GM13976 (cell line): ENCODE measurements around the gene ZMIZ1.

Experiments used
- DNase-seq: peaks from one replicate; pipeline ENCODE4 v3.0.0; 2012; ENCODE audit warnings: low spot score
- in situ Hi-C: fragments of 300-500 bp; cut with MboI; formaldehyde crosslinking; loops from one replicate; pipeline ENCODE4 v1.12.0; 2022; ENCODE audit warnings: low sequenced_read_pairs, mixed read lengths, inconsistent platforms; ENCODE audit not compliant: unreplicated experiment
- TF ChIP-seq, protein P1 (sequence below): IDR thresholded peaks from 2 replicates; pipeline ENCODE4 v1.5.1; 2012; ENCODE audit warnings: borderline replicate concordance, mild to moderate bottlenecking; ENCODE audit not compliant: insufficient read depth; ENCODE audit errors: extremely low read depth, missing control alignments, control extremely low read depth

ZMIZ1 gene

DNA sequence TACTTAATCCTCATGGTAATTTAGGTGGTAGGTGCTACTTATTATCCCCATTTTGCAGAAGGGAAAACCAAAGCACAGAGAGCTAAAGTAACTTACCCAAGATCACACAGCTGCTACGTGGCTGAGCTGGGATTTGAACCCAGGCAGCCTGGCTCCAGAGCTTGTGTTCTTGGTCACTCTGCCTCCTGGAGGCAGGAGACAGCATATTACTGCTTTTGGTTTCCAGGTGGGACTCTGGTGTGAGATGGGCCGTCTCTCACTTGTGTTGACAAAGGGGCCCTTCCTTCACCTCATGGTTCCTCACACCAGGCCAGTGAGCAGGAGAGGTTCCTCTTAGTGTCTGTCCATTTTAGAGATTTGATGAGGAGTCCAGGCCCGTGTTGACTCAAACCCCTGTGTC is 198.7 kb downstream of the ZMIZ1 start:
- no peak for DNase-seq
- TF ChIP-seq, protein P1, sequence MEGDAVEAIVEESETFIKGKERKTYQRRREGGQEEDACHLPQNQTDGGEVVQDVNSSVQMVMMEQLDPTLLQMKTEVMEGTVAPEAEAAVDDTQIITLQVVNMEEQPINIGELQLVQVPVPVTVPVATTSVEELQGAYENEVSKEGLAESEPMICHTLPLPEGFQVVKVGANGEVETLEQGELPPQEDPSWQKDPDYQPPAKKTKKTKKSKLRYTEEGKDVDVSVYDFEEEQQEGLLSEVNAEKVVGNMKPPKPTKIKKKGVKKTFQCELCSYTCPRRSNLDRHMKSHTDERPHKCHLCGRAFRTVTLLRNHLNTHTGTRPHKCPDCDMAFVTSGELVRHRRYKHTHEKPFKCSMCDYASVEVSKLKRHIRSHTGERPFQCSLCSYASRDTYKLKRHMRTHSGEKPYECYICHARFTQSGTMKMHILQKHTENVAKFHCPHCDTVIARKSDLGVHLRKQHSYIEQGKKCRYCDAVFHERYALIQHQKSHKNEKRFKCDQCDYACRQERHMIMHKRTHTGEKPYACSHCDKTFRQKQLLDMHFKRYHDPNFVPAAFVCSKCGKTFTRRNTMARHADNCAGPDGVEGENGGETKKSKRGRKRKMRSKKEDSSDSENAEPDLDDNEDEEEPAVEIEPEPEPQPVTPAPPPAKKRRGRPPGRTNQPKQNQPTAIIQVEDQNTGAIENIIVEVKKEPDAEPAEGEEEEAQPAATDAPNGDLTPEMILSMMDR: peak; percentile 24
- in situ Hi-C loops: no loop called here

DNA sequence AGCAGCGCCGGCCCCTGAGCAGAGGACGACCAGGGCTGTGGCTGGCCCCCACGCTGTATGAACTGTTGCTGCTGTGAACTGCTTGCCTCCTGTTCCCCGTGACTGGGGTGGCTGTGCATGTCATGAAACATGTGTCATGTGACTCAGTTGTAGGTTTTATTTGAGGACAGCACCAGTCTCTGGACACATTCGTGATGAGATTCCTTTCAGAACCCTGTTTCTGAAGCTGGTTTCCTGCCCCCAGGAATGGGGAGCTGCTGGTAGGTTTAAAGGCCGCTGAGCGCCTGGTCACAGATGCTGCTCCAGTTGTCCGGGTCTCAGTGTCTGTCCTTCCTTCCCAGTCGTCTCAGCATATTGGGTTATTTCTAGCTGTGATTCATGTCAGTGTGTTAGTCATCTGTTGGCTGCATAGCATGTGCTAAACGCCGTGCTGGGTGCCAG is 199.4 kb downstream of the ZMIZ1 start:
- in situ Hi-C loops: no loop called here
- DNase-seq: no peak
- TF ChIP-seq, protein P1: no peak

DNA sequence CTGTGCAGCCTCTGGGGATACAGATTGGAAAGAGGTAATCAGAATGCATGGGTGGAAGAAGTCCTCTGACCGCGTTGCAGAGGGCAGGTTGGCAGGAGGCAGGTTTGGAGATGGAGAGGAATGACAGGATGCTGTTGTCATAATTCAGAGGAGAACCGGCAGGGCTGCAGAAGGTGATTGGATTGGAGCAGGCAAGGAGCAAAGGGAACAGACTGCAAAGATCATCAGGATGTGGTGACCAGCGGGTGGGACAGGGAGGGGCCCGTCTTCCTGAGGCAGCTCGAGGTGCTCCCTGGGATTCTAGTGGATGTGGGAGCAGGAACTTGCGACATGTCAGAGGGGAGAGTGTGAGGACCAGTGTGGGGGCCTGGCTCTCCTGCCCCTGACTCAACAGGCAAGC is 200.0 kb downstream of the ZMIZ1 start:
- DNase-seq: no peak
- in situ Hi-C loops: no loop called here
- TF ChIP-seq, protein P1: no peak

DNA sequence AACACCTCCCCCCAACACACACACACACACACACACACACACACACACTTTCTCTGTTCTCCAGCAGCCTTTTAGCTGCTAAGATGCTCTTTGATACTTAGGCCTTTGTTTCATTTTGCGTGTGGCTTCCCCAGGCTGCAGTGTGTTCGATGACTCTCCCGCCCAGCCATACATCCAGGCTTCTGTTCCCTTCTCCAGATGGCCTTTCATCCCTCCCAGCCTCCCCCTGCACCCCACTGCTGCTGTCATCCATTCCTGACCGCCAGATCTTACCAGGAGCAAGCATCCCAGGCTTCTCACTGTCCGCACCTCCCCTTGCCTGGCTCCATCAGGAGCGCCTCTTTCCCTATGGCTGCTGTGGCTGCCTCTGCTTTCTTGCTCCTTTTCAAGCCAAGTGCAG is 200.7 kb downstream of the ZMIZ1 start:
- TF ChIP-seq, protein P1: no peak
- no peak for DNase-seq
- in situ Hi-C loops: no loop called here

DNA sequence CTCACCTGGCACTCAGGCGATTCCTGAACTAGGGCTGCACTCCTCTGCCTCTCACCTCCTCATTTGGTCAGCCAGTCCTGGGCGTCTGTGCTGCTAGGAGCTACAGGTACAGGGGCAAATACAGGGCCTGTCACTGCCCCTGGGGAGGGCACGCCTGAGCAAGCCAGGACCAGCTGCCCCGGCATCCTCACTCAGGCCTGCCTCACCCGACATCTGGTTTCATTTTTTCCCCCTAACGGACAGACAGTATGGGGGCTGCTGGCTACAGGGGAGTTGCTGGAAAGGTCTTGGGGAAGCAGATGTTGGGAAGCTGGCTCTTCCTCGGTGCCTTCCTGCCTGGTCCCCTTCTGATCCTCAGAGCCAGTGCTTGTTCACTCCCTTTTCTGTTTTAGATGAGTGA is 201.2 kb downstream of the ZMIZ1 start:
- no peak for DNase-seq
- TF ChIP-seq, protein P1: no peak
- in situ Hi-C loops: no loop called here

DNA sequence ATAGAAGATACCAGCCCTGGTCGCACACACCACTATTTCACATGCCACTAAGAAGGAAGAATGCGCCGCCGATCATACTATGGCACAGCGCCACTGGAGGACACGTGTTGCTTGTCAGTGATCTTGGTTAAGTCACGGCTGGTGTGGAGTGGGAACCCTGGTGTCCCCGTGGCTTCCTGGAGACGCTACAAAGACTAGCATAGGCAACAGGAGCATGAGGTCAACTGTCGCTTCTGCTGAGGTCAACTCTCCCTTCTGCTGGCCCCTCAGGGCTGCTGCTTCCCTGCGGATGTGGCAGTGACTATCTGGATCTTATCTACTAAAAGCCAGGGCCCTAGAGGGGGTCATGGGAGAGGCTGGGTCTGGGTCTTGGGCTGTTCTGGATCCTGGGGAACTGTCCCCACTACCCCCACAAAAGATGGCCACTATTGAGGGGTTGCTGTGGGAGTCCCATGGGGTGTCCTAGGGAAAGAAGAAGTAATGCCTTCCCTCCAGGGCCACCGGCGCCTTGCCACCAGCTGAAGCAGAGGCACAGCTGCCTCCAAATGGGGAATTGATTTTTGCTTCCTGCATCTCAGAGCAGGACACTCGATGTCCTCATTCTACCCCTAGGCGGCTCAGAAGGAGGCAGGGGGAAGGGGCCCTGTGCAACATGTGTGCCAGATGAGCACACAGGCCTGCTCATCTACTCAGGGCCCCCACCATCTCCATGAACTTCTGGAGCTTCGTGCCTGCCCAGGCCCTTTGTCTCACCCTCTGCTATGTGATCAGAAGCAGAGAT is 201.9 kb downstream of the ZMIZ1 start:
- no peak for DNase-seq
- TF ChIP-seq, protein P1: no peak
- in situ Hi-C loops: no loop called here
